ENCODE data around the gene TMEM143.
"Not testable (repeated sequence)": the region's sequence is repeated elsewhere in the genome, so short reads cannot be mapped to it uniquely, and the experiment has no call there.

The TMEM143 gene

GRCh38 chr19:48391100-48392005 is 27.6 kb upstream of the TMEM143 start, which contains the start of gene KDELR1:
Gene KDELR1, minus strand, starts transcription at chr19:48391551. Its CDS starts 193 bp downstream, at chr19:48391358.
- DNase-seq (ENCODE audit: low spot score) = peak; percentile 64

- peak; percentile 53 for DNase-seq (ENCODE audit: low spot score)
Observed at GRCh38 chr19:48390188-48391099, 26.7 kb upstream of the TMEM143 start.

- no peak for DNase-seq (ENCODE audit: low spot score)
Observed at GRCh38 chr19:48386981-48387380, 23.2 kb upstream of the TMEM143 start.

GRCh38 chr19:48385461-48386087 is 21.8 kb upstream of the TMEM143 start:
- DNase-seq (ENCODE audit: low spot score) = no peak

- DNase-seq (ENCODE audit: low spot score) = no peak
Observed at GRCh38 chr19:48382286-48382685, 18.5 kb upstream of the TMEM143 start.

- DNase-seq (ENCODE audit: low spot score) = no peak
Observed at GRCh38 chr19:48381178-48381950, 17.6 kb upstream of the TMEM143 start.

- no peak for DNase-seq (ENCODE audit: low spot score)
Observed at GRCh38 chr19:48379058-48379457, 15.3 kb upstream of the TMEM143 start.

GRCh38 chr19:48378194-48378570 is 14.4 kb upstream of the TMEM143 start:
- DNase-seq (ENCODE audit: low spot score) = no peak

GRCh38 chr19:48373567-48373966 is 9.8 kb upstream of the TMEM143 start:
- DNase-seq (ENCODE audit: low spot score) = no peak

GRCh38 chr19:48372904-48373303 is 9.2 kb upstream of the TMEM143 start:
- DNase-seq (ENCODE audit: low spot score) = no peak

GRCh38 chr19:48371771-48372170 is 8.0 kb upstream of the TMEM143 start:
- DNase-seq (ENCODE audit: low spot score) = not testable (repeated sequence)

GRCh38 chr19:48371367-48371766 is 7.6 kb upstream of the TMEM143 start:
- no peak for DNase-seq (ENCODE audit: low spot score)

GRCh38 chr19:48370955-48371354 is 7.2 kb upstream of the TMEM143 start:
- DNase-seq (ENCODE audit: low spot score) = no peak

GRCh38 chr19:48368936-48369335 is 5.2 kb upstream of the TMEM143 start:
- DNase-seq (ENCODE audit: low spot score) = no peak

GRCh38 chr19:48367855-48368254 is 4.1 kb upstream of the TMEM143 start:
- DNase-seq (ENCODE audit: low spot score) = no peak

GRCh38 chr19:48365602-48366001 is 1.9 kb upstream of the TMEM143 start:
- DNase-seq (ENCODE audit: low spot score) = no peak

- DNase-seq (ENCODE audit: low spot score) = no peak
Observed at GRCh38 chr19:48364598-48365348, 1.0 kb upstream of the TMEM143 start.

- peak; percentile 6 for DNase-seq (ENCODE audit: low spot score)
Observed at GRCh38 chr19:48363500-48363809, 285 bp downstream of the TMEM143 start.

GRCh38 chr19:48362716-48363499 is 832 bp downstream of the TMEM143 start:
- peak; percentile 97 for DNase-seq (ENCODE audit: low spot score)

- DNase-seq (ENCODE audit: low spot score) = no peak
Observed at GRCh38 chr19:48361912-48362311, 1.8 kb downstream of the TMEM143 start.

Measured in RKO (cell line).